GM23248 (cell line): ENCODE results near the gene SLC17A7. TPM values are rescaled to one million over a fixed set of nuclear protein-coding genes. Genes with fewer than 3 reads are reported as not detected.
A peak's percentile ranks its signal among the peaks of the same experiment; 100 is the strongest.

Experiments used
- DNase-seq: peaks from one replicate; pipeline ENCODE4 v3.0.0-alpha.2; 2015
- H2AFZ ChIP-seq: fragments of 200-600 bp; sonication (generic); 2 replicates; pipeline ENCODE4 v1.6.1; 2016; ENCODE audit warnings: antibody characterized with exemption
- H3F3A ChIP-seq: fragments of 200-600 bp; sonication (generic); 2 replicates; pipeline ENCODE4 v1.6.1; 2016; ENCODE audit warnings: mild to moderate bottlenecking, antibody characterized with exemption, mixed run types; ENCODE audit not compliant: insufficient read depth
- H3K27ac ChIP-seq: fragments of 200-600 bp; sonication (generic); 2 replicates; pipeline ENCODE4 v1.5.1; 2016; ENCODE audit warnings: mild to moderate bottlenecking
- H3K27me3 ChIP-seq: fragments of 200-600 bp; sonication (generic); replicated peaks from 2 replicates; pipeline ENCODE4 v1.6.1; 2016; ENCODE audit warnings: mild to moderate bottlenecking; ENCODE audit not compliant: insufficient read depth
- H3K36me3 ChIP-seq: fragments of 200-600 bp; sonication (generic); 2 replicates; pipeline ENCODE4 v1.6.1; 2016; ENCODE audit warnings: low read depth, mild to moderate bottlenecking
- H3K4me1 ChIP-seq: fragments of 200-600 bp; sonication (generic); 2 replicates; pipeline ENCODE4 v1.6.1; 2016; ENCODE audit warnings: mild to moderate bottlenecking; ENCODE audit not compliant: insufficient read depth
- H3K4me2 ChIP-seq: fragments of 200-600 bp; sonication (generic); one replicate; pipeline ENCODE4 v1.6.1; 2016; ENCODE audit warnings: mild to moderate bottlenecking; ENCODE audit not compliant: unreplicated experiment
- H3K4me3 ChIP-seq: fragments of 200-600 bp; sonication (generic); 2 replicates; pipeline ENCODE4 v1.5.1; 2016; ENCODE audit warnings: mild to moderate bottlenecking
- H3K79me2 ChIP-seq: fragments of 200-600 bp; sonication (generic); 2 replicates; pipeline ENCODE4 v1.6.1; 2016; ENCODE audit warnings: mild to moderate bottlenecking; ENCODE audit not compliant: insufficient read depth
- H3K9ac ChIP-seq: fragments of 200-600 bp; sonication (generic); 2 replicates; pipeline ENCODE4 v1.6.1; 2016; ENCODE audit warnings: mild to moderate bottlenecking
- H3K9me2 ChIP-seq: fragments of 200-600 bp; sonication (generic); 2 replicates; pipeline ENCODE4 v1.6.1; 2016; ENCODE audit warnings: mixed run types, mild to moderate bottlenecking, moderate library complexity; ENCODE audit not compliant: insufficient read depth
- H3K9me3 ChIP-seq: fragments of 200-600 bp; sonication (generic); one replicate; pipeline ENCODE4 v1.6.1; 2017; ENCODE audit warnings: low read depth
- H4K20me1 ChIP-seq: fragments of 200-600 bp; sonication (generic); 2 replicates; pipeline ENCODE4 v1.6.0; 2016; ENCODE audit not compliant: insufficient read depth
- EZH2 ChIP-seq: fragments of 200-600 bp; sonication (generic); IDR thresholded peaks from 2 replicates; pipeline ENCODE4 v1.6.1; 2018; ENCODE audit warnings: antibody characterized with exemption, mild to moderate bottlenecking; ENCODE audit not compliant: insufficient read depth, poor library complexity, severe bottlenecking
- EZH2phosphoT487 ChIP-seq: fragments of 200-600 bp; sonication (generic); IDR thresholded peaks from 2 replicates; pipeline ENCODE4 v1.6.1; 2018; ENCODE audit warnings: antibody characterized with exemption, moderate library complexity, mild to moderate bottlenecking, low read depth; ENCODE audit not compliant: insufficient read depth
- WGBS, 2 experiments: methylation state at CpG; one replicate each; pipeline ENCODE4 v1.1.6; 2015 to 2017; ENCODE audit warnings: low lambda C conversion rate in 2 of 2, low coverage in 1 of 2; ENCODE audit errors: missing lambda C conversion rate in 2 of 2; 5-methylcytosine and 5-hydroxymethylcytosine counted together
- in situ Hi-C: fragments of 300-500 bp; cut with MboI; formaldehyde crosslinking; loops from 2 replicates; pipeline ENCODE4 v1.15.0; 2020
- polyA plus RNA-seq: library from polyadenylated mRNA; unstranded; fragments of >200 nt; fragmentation: Nextera tagmentation; extraction: Ambion mirVana; gene quantifications from 2 replicates; pipeline ENCODE4 v1.2.1, GENCODE V29; 2016
- total RNA-seq: library from RNA; depleted of rRNA; stranded (reverse); fragments of >200 nt; shearing (Covaris generic); gene quantifications from 2 replicates; pipeline ENCODE4 v1.2.3, GENCODE V29; 2014

SLC17A7 gene
- total and polyA plus RNA-seq, 2 experiments from 2014 or later = not detected

DNA sequence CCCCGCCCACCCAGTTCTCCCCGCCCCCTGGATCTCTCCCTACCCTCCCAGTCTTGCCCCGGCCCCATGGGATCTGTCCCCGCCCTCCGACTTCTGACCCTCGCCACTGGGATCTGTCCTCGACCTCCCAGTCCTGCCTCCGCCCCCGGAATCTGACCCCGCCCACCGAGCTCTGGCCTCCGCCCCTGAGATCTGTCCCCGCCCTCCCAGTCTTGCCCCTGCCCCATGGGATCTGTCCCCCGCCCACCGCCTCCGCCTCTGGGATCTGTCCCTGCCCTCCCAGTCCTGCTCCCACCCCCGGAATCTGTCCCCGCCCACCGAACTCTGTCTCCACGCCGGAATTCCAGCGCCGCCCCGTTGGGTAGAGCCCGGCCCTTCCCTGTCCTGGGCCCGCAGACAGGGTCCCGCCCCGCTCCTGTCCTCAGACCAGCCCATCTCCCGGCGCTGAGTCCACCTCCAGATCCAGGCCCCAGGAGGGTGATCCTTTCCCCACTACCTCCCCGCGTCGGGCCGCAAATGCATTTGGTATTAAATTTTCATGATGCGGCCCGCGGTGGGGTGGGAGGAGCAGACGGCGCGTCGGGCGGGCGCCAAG, 1.5 kb upstream of the SLC17A7 start:
- Histone ChIP-seq H2AFZ (peak overlapping the region; percentile 91), H3K79me2 (no peaks in the 10 kb centered on the region), H3K36me3 (no peaks in the 10 kb centered on the region), H3K4me3 (peak overlapping the region; percentile 82), H3K9me3 (no peaks in the 10 kb centered on the region), H3K9me2 (no peaks in the 10 kb centered on the region), H3F3A (peaks cover 13% of the 10 kb centered on the region), H3K27me3 (peaks cover 28% of the 10 kb centered on the region), H4K20me1 (no peaks in the 10 kb centered on the region), H3K4me2 (peak overlapping the region; percentile 83), H3K27ac (peak overlapping the region; percentile 34; the same call in 1 of the 2 replicates), H3K4me1 (no peaks in the 10 kb centered on the region), H3K9ac (peak overlapping the region; percentile 69)
- in situ Hi-C loops = no loop called here
- peak; percentile 92 for DNase-seq
- TF ChIP-seq EZH2phosphoT487 = no peak
- no peak for TF ChIP-seq EZH2
- 2 to 3% methylated on average over 24 to 43 of the region's 43 CpGs for WGBS, 2 experiments

DNA sequence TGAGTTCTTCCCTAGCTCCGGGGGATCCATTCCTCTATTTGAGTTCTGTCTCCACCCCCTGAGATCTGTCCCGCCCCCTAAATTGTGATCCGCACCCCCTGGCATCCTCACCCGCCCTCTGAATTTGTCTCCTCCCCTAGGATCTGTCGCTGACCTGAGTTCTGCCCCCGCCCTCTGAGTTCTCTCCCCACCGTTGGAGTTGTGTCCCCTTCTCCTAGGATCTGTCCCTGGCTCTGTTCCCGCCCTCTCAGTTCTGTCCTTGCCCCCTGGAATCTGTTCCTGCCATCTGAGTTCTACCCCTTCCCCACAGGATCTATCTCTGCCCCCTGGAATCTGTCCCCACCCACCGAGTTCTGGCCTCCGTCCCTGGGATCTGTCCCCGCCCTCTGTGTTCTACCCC, 1.0 kb upstream of the SLC17A7 start:
- 3 to 12% methylated on average over 7 to 11 of the region's 11 CpGs for WGBS, 2 experiments
- Histone ChIP-seq H3K9me3 (no peaks in the 10 kb centered on the region), H3K4me3 (peak overlapping the region; percentile 82; the same call in 1 of the 2 replicates), H4K20me1 (no peaks in the 10 kb centered on the region), H3K36me3 (no peaks in the 10 kb centered on the region), H3K9ac (no peak overlapping the region), H3K4me2 (peak overlapping the region; percentile 37), H3K4me1 (no peaks in the 10 kb centered on the region), H3K79me2 (no peaks in the 10 kb centered on the region), H3K27ac (no peak overlapping the region), H3K9me2 (no peaks in the 10 kb centered on the region), H3F3A (peaks cover 13% of the 10 kb centered on the region), H2AFZ (peak overlapping the region; percentile 91), H3K27me3 (peaks cover 28% of the 10 kb centered on the region)
- TF ChIP-seq EZH2 (no peak), EZH2phosphoT487 (no peak)
- peak; percentile 36 for DNase-seq
- in situ Hi-C loops = no loop called here

DNA sequence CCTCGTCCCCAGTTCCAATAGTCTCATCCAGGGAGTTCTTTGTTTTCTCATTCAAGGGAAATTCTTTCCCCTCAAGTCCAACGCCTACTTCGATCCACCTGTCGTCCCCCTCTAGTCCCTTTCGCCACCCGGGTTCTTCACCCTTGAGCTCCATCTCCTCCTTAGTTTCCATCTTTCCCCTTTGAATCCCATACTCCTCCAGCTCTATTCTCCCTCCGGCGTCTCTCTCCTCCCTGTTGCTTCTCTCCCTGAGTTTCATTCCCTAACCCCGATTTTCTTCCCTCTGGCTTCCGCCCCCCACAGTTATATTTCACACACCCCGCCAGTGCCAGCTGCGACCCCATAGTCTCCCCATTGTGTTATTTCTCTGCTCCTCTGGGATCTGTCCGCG, 628 bp upstream of the SLC17A7 start:
- Histone ChIP-seq H3K79me2 (no peaks in the 10 kb centered on the region), H3K4me3 (peak overlapping the region; percentile 82; the same call in 1 of the 2 replicates), H2AFZ (peak overlapping the region; percentile 91), H3K36me3 (no peaks in the 10 kb centered on the region), H3K9me2 (no peaks in the 10 kb centered on the region), H3K27ac (no peak overlapping the region), H3K9ac (no peak overlapping the region), H3K4me1 (no peaks in the 10 kb centered on the region), H3K4me2 (peak overlapping the region; percentile 37), H3K27me3 (peaks cover 29% of the 10 kb centered on the region), H3F3A (peaks cover 13% of the 10 kb centered on the region), H3K9me3 (no peaks in the 10 kb centered on the region), H4K20me1 (no peaks in the 10 kb centered on the region)
- in situ Hi-C loops = no loop called here
- 3 to 7% methylated on average over 11 to 14 of the region's 14 CpGs for WGBS, 2 experiments
- TF ChIP-seq EZH2phosphoT487 = no peak
- no peak for TF ChIP-seq EZH2
- no peak for DNase-seq

DNA sequence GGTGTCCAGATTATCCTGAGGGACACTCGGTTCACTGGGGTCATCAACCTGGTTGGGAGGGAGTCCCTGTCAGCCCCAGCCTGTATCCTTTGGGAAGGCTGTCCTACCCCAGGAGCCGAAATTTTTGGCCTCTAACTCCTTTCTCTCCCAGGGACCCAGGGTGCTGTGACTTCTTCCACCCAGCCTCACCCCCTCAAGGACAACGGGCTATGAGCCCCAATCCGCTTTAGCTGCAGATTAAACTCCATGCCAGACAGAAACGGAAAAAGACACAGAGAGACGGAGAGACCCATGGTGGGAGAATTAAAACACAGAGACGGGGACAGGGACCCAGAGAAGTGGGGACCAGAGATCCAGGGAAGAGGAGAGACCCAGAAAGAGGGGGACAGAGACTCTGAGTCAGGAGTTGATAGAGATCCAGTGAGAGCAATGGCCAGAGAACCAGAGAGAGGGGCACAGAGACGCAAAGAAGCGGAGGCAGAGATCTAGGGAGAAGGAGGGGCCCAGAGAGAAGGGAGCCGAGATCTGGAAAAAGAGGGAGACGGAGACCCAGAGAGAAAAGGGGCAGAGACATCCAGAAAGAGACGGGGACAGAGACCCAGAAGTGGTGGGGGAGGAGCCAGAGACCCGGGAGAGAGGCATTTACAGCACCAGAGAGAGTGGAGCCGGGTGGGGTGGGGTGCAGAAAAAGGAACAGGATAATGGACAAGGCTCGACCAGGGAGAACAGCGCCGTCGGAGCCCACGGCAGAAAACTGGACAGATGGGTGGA, 703 bp downstream of the SLC17A7 start:
- DNase-seq = no peak
- peaks cover 13% of the 10 kb centered on the region for H3F3A ChIP-seq
- peaks cover 43% of the 10 kb centered on the region for H3K27me3 ChIP-seq
- no peaks in the 10 kb centered on the region for H3K79me2 ChIP-seq
- TF ChIP-seq EZH2phosphoT487 (0 out of 2 replicates have a peak, but pooled peaks have one; percentile 5), EZH2 (peak; percentile 91)
- H3K4me3 ChIP-seq = no peak overlapping the region
- in situ Hi-C loops = no loop called here
- H2AFZ ChIP-seq = no peak overlapping the region
- no peaks in the 10 kb centered on the region for H4K20me1 ChIP-seq
- H3K4me1 ChIP-seq = no peaks in the 10 kb centered on the region
- no peak overlapping the region for H3K4me2 ChIP-seq
- H3K9me2 ChIP-seq = no peaks in the 10 kb centered on the region
- WGBS, 2 experiments = 26 to 31% methylated on average over 18 to 19 of the region's 19 CpGs
- H3K9ac ChIP-seq = no peak overlapping the region
- H3K9me3 ChIP-seq = no peaks in the 10 kb centered on the region
- no peak overlapping the region for H3K27ac ChIP-seq
- H3K36me3 ChIP-seq = no peaks in the 10 kb centered on the region
